HG03103 (cell line): Measurements from ENCODE around the gene CNNM3.
"Not testable (repeated sequence)": the region's sequence is repeated elsewhere in the genome, so short reads cannot be mapped to it uniquely, and the experiment has no call there.

Source experiments
- ATAC-seq: cut with Tn5 transposase; IDR thresholded peaks from one replicate; pipeline ENCODE4 v1.9.1; 2021; ENCODE audit warnings: low read depth; ENCODE audit not compliant: unreplicated experiment

Gene CNNM3

DNA sequence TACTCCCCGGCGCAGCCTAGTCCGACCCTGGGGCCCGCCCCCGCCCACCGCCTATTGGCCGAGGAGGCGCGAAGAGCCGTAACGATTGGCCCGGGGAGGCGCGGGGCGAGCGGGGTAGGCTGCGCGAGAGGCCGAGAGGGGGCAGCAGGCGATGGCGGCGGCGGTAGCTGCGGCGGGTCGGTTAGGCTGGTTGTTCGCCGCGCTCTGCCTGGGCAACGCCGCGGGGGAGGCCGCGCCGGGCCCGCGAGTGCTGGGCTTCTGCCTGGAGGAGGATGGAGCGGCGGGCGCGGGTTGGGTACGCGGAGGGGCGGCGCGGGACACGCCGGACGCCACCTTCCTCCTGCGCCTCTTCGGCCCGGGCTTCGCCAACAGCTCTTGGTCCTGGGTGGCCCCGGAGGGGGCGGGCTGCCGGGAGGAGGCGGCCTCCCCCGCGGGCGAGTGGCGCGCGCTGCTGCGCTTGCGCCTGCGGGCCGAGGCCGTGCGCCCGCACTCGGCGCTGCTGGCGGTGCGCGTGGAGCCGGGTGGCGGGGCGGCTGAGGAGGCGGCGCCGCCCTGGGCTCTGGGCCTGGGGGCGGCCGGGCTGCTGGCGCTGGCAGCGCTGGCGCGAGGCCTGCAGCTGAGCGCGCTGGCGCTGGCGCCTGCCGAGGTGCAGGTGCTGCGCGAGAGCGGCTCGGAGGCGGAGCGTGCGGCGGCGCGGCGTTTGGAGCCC lies at the start of gene CNNM3:
Gene CNNM3 (plus strand): TSS at position 142 of the 709 bp plus-strand sequence. CDS start 10 bp downstream, at position 152.
- ATAC-seq, result peak; percentile 82

GRCh38 chr2:96767135-96767871 lies 48.8 kb upstream of the CNNM3 start:
- ATAC-seq, result no peak

GRCh38 chr2:96768083-96768561 lies 47.9 kb upstream of the CNNM3 start:
- peak; percentile 44 for ATAC-seq

GRCh38 chr2:96769814-96770213 lies 46.3 kb upstream of the CNNM3 start:
- no peak for ATAC-seq

DNA sequence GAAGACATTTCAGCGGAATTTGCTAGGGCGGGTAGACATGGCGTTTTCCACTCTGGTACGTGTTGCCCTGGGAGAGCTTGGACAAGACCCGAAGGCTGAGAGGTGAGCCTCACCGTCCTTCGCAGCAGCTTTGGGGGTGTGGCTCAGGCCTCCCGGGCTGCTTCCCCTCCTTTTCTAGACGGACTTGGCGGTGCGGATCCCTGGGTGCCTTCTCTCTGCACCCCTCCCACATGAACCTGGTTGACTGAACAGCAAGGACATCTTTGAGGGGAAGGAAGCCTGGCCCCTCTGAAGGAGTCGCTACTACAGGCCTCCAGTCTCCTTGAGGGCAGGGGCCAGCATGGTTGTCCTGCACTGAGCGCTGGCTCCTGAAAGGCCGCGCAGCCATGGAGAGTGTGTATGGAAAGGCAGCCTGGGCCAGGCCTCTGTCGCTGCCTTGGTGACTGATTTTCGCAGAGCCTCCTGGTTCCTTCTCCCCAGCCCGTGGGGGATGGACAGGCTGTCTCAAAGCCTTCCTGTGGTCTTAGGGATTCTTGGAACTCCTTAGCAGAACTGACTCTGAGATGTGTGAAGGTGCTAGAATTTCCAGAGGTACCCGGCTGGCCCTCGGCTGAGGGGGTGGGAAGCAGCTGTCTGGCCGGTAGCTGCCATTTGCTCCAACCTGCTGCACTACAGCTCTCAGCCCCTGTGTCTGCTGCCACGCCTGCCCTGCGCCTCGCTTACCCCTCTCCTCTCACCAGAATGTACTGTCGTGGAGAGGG lies 45.4 kb upstream of the CNNM3 start:
- ATAC-seq, result no peak

DNA sequence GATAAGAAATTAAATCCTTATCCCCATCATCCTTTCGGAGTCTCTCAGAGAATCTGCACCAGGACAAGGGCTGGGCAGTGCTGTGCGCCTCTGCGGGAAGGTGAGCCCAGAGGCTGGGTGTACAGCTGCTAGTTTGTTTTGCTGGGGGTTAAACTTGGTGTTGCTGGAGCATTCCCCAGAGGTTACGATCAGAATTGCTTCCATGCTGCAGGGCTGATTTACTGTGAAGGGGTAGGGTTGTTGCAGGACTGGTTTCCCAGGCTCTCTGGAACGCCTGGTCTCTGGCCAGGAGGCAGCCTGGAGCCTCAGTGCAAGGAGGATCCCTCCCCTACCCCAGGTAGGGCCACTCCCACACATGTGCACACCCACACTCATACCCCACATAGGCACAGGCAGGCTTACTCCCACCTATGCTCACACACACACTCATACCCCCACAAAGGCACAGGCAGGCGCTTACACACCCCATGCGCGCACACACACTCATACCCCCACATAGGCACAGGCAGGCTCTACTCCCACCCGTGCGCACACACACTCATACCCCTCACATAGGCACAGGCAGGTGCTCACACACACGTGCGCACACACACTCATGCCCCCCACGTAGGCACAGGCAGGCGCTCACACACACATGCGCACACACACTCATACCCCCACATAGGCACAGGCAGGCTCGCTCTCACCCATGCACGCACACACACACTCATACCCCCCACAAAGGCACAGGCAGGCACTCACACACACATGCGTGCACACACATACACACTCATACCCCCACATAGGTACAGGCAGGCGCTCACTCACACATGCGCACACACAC lies 44.1 kb upstream of the CNNM3 start:
- no peak for ATAC-seq

- no peak for ATAC-seq
Observed at GRCh38 chr2:96772903-96773671, 43.0 kb upstream of the CNNM3 start.

DNA sequence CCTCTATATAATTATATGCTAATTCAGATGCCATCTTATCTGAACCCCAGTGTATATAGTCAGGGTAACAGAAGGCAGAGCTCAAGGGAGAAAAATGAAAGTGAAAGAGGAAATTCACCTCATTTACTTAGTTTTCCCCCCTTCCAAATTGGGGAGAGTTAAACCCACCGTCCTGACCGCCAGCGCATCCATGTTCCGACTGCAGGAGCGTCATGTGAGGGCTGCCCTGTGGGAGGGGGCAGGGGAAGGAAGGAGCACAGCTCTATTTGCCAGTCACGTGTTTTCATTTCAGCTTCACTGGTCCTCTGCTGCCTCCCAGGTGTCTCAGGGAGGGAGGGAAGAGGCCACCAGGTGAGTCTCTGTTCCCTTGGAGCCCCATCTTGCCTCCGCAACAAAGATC lies 42.1 kb upstream of the CNNM3 start:
- no peak for ATAC-seq

- no peak for ATAC-seq
Observed at GRCh38 chr2:96775160-96775559, 40.9 kb upstream of the CNNM3 start.

- ATAC-seq, result no peak
Observed at GRCh38 chr2:96783388-96783787, 32.7 kb upstream of the CNNM3 start.

DNA sequence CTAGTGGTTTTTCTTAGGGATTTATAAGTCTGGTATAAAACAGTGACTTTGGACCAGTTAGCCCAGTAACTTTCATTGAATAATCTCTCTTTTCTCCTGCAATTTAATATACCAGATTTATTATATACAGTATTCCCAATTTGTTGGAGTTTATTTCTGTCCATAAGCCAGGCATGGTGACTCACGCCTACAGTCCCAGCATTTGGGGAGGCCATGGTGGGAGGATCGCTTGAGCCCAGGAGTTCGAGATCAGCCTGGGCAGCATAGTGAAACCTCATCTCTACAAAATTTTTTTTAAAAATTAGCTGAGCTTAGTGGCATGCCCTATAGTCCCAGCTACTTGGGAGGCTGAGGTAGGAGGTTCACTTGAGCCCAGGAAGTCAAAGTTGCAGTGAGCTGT lies 28.7 kb upstream of the CNNM3 start:
- no peak for ATAC-seq

- no peak for ATAC-seq
Observed at GRCh38 chr2:96788442-96789244, 27.4 kb upstream of the CNNM3 start.

- ATAC-seq, result no peak
Observed at GRCh38 chr2:96789245-96789617, 26.8 kb upstream of the CNNM3 start.

GRCh38 chr2:96792772-96793749 lies 23.0 kb upstream of the CNNM3 start:
- no peak for ATAC-seq

DNA sequence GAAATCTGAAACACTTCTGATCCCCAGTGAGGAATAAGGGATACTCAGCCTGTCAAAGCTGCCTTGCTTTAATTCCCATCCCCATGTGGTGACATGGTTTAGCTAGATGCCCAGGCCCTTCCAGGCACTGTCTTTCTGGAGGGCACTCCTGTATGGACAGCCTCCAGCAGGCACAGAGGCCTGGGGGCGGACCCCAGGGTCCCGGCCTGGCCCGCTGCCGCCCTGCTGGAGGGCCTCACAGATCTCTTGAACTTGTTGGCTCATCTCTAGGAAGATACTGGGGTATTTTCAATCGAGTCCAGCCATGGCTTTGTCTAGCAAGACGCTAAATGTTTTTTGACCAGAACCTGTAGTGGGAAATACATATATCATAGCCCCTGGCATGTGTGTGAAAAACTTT lies 21.0 kb upstream of the CNNM3 start:
- no peak for ATAC-seq

GRCh38 chr2:96796497-96796896 lies 19.6 kb upstream of the CNNM3 start:
- ATAC-seq, result not testable (repeated sequence)

DNA sequence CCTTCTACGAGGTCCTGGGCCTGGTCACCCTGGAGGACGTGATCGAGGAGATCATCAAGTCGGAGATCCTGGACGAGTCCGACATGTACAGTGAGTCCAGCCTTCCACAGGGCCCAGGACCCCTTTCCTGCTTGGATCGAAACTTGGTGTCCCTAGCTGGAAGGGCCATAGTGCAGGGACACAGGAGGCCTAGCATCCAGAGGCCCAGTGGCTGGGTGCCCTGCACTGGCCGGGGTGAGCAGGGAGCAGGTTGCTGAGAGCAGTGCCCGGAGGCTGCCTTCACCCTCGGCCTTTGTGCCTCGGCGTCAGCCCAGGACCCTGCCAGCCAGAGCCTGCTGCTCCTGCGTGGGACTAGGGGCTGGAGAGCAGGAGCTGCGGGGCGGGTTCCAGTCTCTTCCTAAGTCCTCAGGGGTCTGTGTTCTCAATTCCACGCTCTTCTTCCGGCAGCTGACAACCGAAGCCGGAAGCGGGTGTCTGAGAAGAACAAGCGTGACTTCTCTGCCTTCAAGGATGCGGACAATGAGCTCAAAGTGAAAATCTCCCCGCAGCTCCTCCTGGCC lies 18.9 kb upstream of the CNNM3 start:
- ATAC-seq, result no peak
